HCT116 (cell line): ENCODE results near the gene TNC. TPM values are rescaled to one million over a fixed set of nuclear protein-coding genes. Genes with fewer than 3 reads are reported as not detected.

Experiments
- ATAC-seq: fragments of 200-7000 bp; cut with Tn5 transposase; 2 replicates; pipeline ENCODE4 v1.9.1; 2020; ENCODE audit warnings: mild to moderate bottlenecking, moderate library complexity
- BruUV-seq: library from RNA; stranded (reverse); fragments of 400-500 nt; replicated peaks from 2 replicates; lab custom pipeline; 2021; lab: Mats Ljungman, UMichigan
- CTCF ChIA-PET: fragments of 300-600 bp; sonication (Branson Sonifier 250); formaldehyde crosslinking; loops from one replicate; lab custom pipeline; 2021; ENCODE audit warnings: antibody characterized with exemption; lab: Charles Lee
- POLR2A ChIA-PET: fragments of 300-600, 350-600 bp; sonication (Branson Sonifier 250); formaldehyde crosslinking; loops from one replicate; lab custom pipeline; 2021; ENCODE audit warnings: antibody characterized with exemption; lab: Charles Lee
- RAD21 ChIA-PET, 2 experiments: fragments of 300-600 bp; sonication (Branson Sonifier 250); formaldehyde crosslinking; loops; one replicate each; lab custom pipeline; 2023; ENCODE audit warnings: low total read pairs in 2 of 2; ENCODE audit not compliant: uncharacterized antibody in 2 of 2, unreplicated experiment in 2 of 2, low non-redundant PET in 1 of 2; lab: Charles Lee
- DNase-seq: peaks from one replicate; pipeline ENCODE4 v3.0.0-alpha.2; 2010; ENCODE audit warnings: low read depth, low spot score
- H2AFZ ChIP-seq: fragments of 200-600 bp; shearing (Covaris generic), sonication (generic); 2 replicates; pipeline ENCODE4 v1.6.1; 2017; ENCODE audit warnings: low read depth, mixed run types, mixed read lengths, antibody characterized with exemption, low read length; ENCODE audit not compliant: poor library complexity, severe bottlenecking
- H3K27ac ChIP-seq: 2 replicates; pipeline ENCODE4 v1.5.1; 2012; ENCODE audit warnings: low read depth, low read length
- H3K27me3 ChIP-seq: fragments of 200-600 bp; sonication (generic); 2 replicates; pipeline ENCODE4 v1.6.1; 2016; ENCODE audit warnings: mixed run types, low read length, mixed read lengths; ENCODE audit not compliant: insufficient read depth
- H3K36me3 ChIP-seq, 2 experiments: fragments of 200-500 bp in 1 of 2; fragments of 200-600 bp in 1 of 2; sonication (Bioruptor generic) in 1 of 2; sonication (generic) in 1 of 2; 2 replicates each; pipeline versions ENCODE4 v1.5.1 to v1.6.1; 2014 to 2016; ENCODE audit warnings: low read length in 2 of 2, inconsistent platforms in 1 of 2, mixed read lengths in 1 of 2, mixed run types in 1 of 2; ENCODE audit not compliant: insufficient read depth in 2 of 2, control insufficient read depth in 1 of 2
- H3K4me1 ChIP-seq, 2 experiments: fragments of 200-600 bp in 1 of 2; sonication (generic) in 1 of 2; 2 replicates each; pipeline versions ENCODE4 v1.5.1 to v1.6.1; 2012 to 2017; ENCODE audit warnings: low read length in 2 of 2, inconsistent platforms in 1 of 2, mild to moderate bottlenecking in 1 of 2, mixed read lengths in 1 of 2, mixed run types in 1 of 2, moderate library complexity in 1 of 2; ENCODE audit not compliant: insufficient read depth in 2 of 2, control insufficient read depth in 1 of 2
- H3K4me2 ChIP-seq: fragments of 200-600 bp; sonication (generic); 2 replicates; pipeline ENCODE4 v1.6.1; 2017; ENCODE audit warnings: mixed run types, low read length, mixed read lengths
- H3K4me3 ChIP-seq, 2 experiments: fragments of 200-600 bp in 1 of 2; sonication (generic) in 1 of 2; replicated peaks in 1 of 2; 2 replicates each; pipeline ENCODE4 v1.5.1; 2011 to 2016; ENCODE audit warnings: low read length in 2 of 2, control low read depth in 1 of 2, low read depth in 1 of 2, mild to moderate bottlenecking in 1 of 2, mixed read lengths in 1 of 2, mixed run types in 1 of 2
- H3K79me2 ChIP-seq: fragments of 200-600 bp; sonication (generic); 2 replicates; pipeline ENCODE4 v1.6.1; 2017; ENCODE audit warnings: mild to moderate bottlenecking, mixed run types, low read length, moderate library complexity, mixed read lengths; ENCODE audit not compliant: insufficient read depth
- H3K9ac ChIP-seq: fragments of 200-600 bp; sonication (generic); 2 replicates; pipeline ENCODE4 v1.6.1; 2016; ENCODE audit warnings: low read length, mixed read lengths
- H3K9me2 ChIP-seq: fragments of 200-600 bp; sonication (generic), shearing (Covaris generic); 2 replicates; pipeline ENCODE4 v1.6.1; 2017; ENCODE audit warnings: mixed run types, mild to moderate bottlenecking, moderate library complexity; ENCODE audit not compliant: insufficient read depth
- H3K9me3 ChIP-seq, 2 experiments: fragments of 200-500 bp in 1 of 2; fragments of 200-600 bp in 1 of 2; sonication (Bioruptor generic) in 1 of 2; sonication (generic) in 1 of 2; 2 replicates each; pipeline ENCODE4 v1.6.1; 2014 to 2017; ENCODE audit warnings: low read length in 2 of 2, mixed read lengths in 2 of 2, inconsistent platforms in 1 of 2, low read depth in 1 of 2, mild to moderate bottlenecking in 1 of 2, mixed run types in 1 of 2, moderate library complexity in 1 of 2; ENCODE audit not compliant: control insufficient read depth in 1 of 2, insufficient read depth in 1 of 2
- H4K20me1 ChIP-seq: fragments of 200-600 bp; sonication (generic), shearing (Covaris generic); 2 replicates; pipeline ENCODE4 v1.6.1; 2017; ENCODE audit warnings: mixed run types, mild to moderate bottlenecking, moderate library complexity; ENCODE audit not compliant: insufficient read depth
- ATF3 ChIP-seq: IDR thresholded peaks from 2 replicates; pipeline ENCODE4 v1.6.1; 2012
- CEBPB ChIP-seq: IDR thresholded peaks from 2 replicates; pipeline ENCODE4 v1.6.1; 2012; ENCODE audit warnings: low read depth
- EGR1 ChIP-seq: IDR thresholded peaks from 2 replicates; pipeline ENCODE4 v1.6.1; 2012; ENCODE audit warnings: low read depth
- ELF1 ChIP-seq: IDR thresholded peaks from 2 replicates; pipeline ENCODE4 v1.6.1; 2012; ENCODE audit warnings: low read depth, borderline replicate concordance
- EZH2phosphoT487 ChIP-seq: fragments of 200-600 bp; IDR thresholded peaks from 2 replicates; pipeline ENCODE4 v1.6.1; 2018; ENCODE audit warnings: antibody characterized with exemption, borderline replicate concordance
- FOSL1 ChIP-seq: IDR thresholded peaks from 2 replicates; pipeline ENCODE4 v1.6.1; 2012; ENCODE audit warnings: low read depth
- JUND ChIP-seq: IDR thresholded peaks from 2 replicates; pipeline ENCODE4 v1.6.1; 2012
- MAX ChIP-seq: IDR thresholded peaks from 2 replicates; pipeline ENCODE4 v1.6.1; 2012
- POLR2A ChIP-seq: IDR thresholded peaks from 2 replicates; pipeline ENCODE4 v1.7.0; 2011; ENCODE audit warnings: borderline replicate concordance; ENCODE audit not compliant: insufficient read depth, insufficient read length; ENCODE audit errors: extremely low read depth
- RAD21 ChIP-seq: IDR thresholded peaks from 2 replicates; pipeline ENCODE4 v1.6.1; 2012; ENCODE audit warnings: low read depth, mild to moderate bottlenecking
- SIN3A ChIP-seq: IDR thresholded peaks from 2 replicates; pipeline ENCODE4 v1.6.1; 2012; ENCODE audit warnings: low read depth
- YY1 ChIP-seq: IDR thresholded peaks from 2 replicates; pipeline ENCODE4 v1.6.1; 2011; ENCODE audit warnings: low read length, low read depth, moderate library complexity, mild to moderate bottlenecking; ENCODE audit not compliant: insufficient replicate concordance; ENCODE audit errors: extremely low read depth
- ZBTB33 ChIP-seq: IDR thresholded peaks from 2 replicates; pipeline ENCODE4 v1.6.1; 2011; ENCODE audit warnings: mild to moderate bottlenecking, low read length, moderate library complexity; ENCODE audit not compliant: insufficient replicate concordance; ENCODE audit errors: extremely low read depth
- ZFX ChIP-seq: fragments of 450-650 bp; IDR thresholded peaks from 2 replicates; pipeline ENCODE4 v1.6.1; 2017
- intact Hi-C: fragments of 100-400 bp; cut with micrococcal nuclease; formaldehyde crosslinking; loops from 2 replicates; pipeline ENCODE4 v1.10.0; 2022
- total RNA-seq: library from RNA; stranded (reverse); gene quantifications from one replicate; pipeline ENCODE4 v1.2.1, GENCODE V29; 2021; ENCODE audit not compliant: unreplicated experiment

Gene TNC
- total RNA-seq, 1 experiment from 2014 or later, result 0.49 TPM

GRCh38 chr9:115036691-115037090 lies 81.3 kb downstream of the TNC start:
- Histone ChIP-seq H3K4me1 (no peaks in the 10 kb centered on the region), H4K20me1 (no peaks in the 10 kb centered on the region), H3K9ac (no peak overlapping the region), H3K27ac (no peak overlapping the region), H3K36me3 (no peaks in the 10 kb centered on the region), H3K4me2 (no peak overlapping the region), H3K27me3 (no peaks in the 10 kb centered on the region), H3K79me2 (no peaks in the 10 kb centered on the region), H2AFZ (no peak overlapping the region), H3K9me2 (no peaks in the 10 kb centered on the region), H3K4me3 (no peak overlapping the region), H3K9me3 (no peaks in the 10 kb centered on the region)
- no peak for TF ChIP-seq MAX
- TF ChIP-seq RAD21, result no peak
- TF ChIP-seq FOSL1, result no peak
- TF ChIP-seq ZBTB33, result no peak
- TF ChIP-seq ATF3, result no peak
- TF ChIP-seq POLR2A, result no peak
- TF ChIP-seq CEBPB, result no peak
- TF ChIP-seq ZFX, result no peak
- no peak for TF ChIP-seq ELF1
- no peak for TF ChIP-seq YY1
- TF ChIP-seq EZH2phosphoT487, result no peak
- TF ChIP-seq EGR1, result no peak
- no peak for TF ChIP-seq JUND
- TF ChIP-seq SIN3A, result no peak
- RAD21 ChIA-PET, result no interaction called here
- DNase-seq (no peak), ATAC-seq (no peak)
- CTCF ChIA-PET, result no interaction called here
- BruUV-seq, result no TSS peak
- intact Hi-C loops, result no loop called here
- POLR2A ChIA-PET, result no interaction called here
